Left renal cortex interstitium (tissue), 4 donors: ENCODE results near the gene GBA2. TPM values are rescaled to one million over a fixed set of nuclear protein-coding genes. Genes with fewer than 3 reads are reported as not detected.

Experiments used
- DNase-seq, 4 donors: peaks; one replicate each; pipeline ENCODE4 v3.0.0-alpha.2; 2013; ENCODE audit warnings: low read depth in 4 of 4, low spot score in 2 of 4, missing footprints in 1 of 4
- polyA plus RNA-seq, 4 donors: library from polyadenylated mRNA; unstranded; fragments of 120-200 nt; gene quantifications; one replicate each; pipeline ENCODE4 v1.2.1, GENCODE V29; 2013; ENCODE audit not compliant: insufficient read length in 4 of 4

The GBA2 gene
- polyA plus RNA-seq, 4 donors = 91.6 to 145 (median 116) TPM

GRCh38 chr9:35718721-35719511 is 30.1 kb downstream of the GBA2 start:
- DNase-seq = no peak

DNA sequence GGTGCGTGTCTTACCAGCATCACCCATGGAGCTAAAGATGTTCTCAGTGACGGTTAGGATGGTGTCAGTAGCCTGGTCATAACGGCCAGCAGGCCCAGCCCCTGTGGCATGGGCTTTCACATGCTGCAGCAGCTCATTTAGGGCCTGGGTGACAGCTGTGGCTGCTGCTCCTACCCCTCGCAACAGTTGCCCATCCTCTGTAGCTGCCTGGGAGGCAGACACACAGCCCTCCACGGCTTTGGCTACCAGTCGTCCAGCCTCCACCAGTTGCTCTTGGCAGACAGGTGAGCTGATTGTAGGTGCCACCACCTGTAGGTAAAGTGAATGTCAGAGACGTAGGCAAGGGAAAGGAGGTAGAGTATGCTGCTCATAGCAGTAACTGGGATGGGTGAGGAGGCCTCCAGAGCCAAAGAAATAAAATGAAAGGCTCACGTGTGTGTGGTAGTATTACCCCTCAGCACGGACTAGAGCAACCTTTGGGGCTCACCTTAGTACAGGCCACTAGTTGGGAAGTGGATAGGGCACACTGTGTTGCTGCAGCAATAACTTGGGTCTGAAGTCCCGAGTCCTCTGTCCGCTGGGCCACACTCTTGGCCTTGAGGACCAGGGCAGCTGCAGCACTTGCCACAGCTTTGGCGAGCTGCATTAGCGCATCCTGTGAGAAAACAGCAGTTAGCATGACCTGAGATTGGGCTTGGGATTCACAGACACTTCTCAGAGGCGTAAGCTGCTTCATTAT is 31.7 kb downstream of the GBA2 start:
- no peak for DNase-seq

DNA sequence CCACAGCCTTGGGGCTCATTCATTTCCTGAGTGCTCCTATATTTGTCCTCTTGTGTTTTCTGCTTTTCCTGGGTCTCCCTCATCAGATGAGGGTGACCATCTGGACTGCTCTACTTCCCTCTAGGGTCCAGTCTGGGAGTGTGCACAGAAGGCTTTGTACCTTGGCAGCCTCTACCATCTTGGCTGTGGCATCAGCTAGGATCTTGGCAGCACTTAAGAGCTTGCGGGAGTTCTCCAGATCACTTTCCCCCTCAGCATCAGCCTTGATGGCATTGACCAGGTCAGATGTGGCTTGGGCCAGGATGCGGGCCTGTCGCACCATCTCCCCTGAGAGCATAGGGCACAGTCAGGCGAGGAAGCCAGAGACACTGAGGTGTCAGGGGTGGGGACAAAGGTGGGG is 32.8 kb downstream of the GBA2 start:
- no peak for DNase-seq

- no peak for DNase-seq
These were observed 34.3 kb downstream of the GBA2 start for GRCh38 chr9:35714579-35715252.

DNA sequence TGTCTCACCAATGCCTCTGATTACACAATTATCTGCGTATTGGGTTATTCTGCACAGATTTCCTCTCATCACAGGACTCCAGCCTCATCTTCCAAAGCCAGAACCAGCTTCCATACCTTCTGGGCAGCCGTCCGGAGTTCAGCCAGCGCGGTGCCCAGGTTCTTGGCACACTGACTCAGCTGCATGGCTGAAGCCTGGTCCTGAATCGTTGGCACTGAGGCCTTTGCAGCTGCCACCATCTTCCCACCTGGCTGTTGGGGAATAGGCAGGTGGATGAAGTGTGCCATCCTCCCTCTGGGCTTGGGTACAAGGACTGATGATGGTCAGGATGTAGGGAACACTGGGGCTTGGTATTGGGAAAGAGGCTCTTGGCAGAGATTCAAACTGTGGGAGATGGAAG is 34.9 kb downstream of the GBA2 start:
- no peak for DNase-seq

DNA sequence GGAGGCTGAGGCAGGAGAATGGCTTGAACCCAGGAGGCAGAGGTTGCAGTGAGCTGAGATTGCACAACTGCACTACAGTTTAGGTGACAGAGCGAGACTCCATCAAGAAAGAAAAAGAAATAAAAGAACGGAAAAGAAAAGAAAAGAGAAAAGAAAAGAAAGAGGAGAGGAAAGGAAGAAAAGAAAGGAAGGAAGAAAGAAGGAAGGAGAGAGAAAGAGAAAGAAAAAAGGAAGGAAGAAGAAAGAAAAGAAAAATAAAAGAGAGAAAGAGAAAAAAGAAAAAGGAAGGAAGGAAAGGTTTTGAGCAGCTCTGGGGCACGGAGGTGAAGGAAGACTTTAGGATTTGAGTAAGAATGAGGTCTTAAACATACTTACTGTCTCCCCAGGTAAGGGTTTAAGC is 35.5 kb downstream of the GBA2 start:
- DNase-seq = no peak

GRCh38 chr9:35712762-35713400 is 36.1 kb downstream of the GBA2 start:
- DNase-seq = no peak

- no peak for DNase-seq
These were observed 37.3 kb downstream of the GBA2 start for GRCh38 chr9:35711501-35712428.

- DNase-seq = no peak
These were observed 38.1 kb downstream of the GBA2 start for GRCh38 chr9:35710818-35711500.

GRCh38 chr9:35708146-35708545 is 40.9 kb downstream of the GBA2 start:
- no peak for DNase-seq

DNA sequence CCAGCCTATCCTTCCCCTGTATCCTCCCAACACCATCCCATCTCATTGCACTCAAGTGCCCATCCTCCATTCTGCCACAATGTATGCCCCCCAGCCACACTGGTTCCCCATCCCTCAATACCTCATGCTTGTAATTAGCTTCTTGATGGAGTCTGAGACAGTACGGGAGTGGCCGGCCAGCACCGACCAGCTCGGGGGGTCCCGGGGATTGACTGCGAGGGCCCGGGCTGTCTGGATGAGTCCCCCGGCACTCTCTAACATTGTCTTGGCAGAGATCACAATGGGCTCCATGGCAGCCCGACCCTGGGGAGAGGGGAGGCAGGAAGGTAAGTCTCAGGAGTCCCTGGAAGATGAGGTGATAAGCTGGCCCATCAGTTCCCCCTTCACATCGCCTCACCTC is 42.1 kb downstream of the GBA2 start:
- no peak for DNase-seq

- DNase-seq = no peak
These were observed 43.1 kb downstream of the GBA2 start for GRCh38 chr9:35705836-35706430.

GRCh38 chr9:35705372-35705771 is 43.7 kb downstream of the GBA2 start:
- no peak for DNase-seq

DNA sequence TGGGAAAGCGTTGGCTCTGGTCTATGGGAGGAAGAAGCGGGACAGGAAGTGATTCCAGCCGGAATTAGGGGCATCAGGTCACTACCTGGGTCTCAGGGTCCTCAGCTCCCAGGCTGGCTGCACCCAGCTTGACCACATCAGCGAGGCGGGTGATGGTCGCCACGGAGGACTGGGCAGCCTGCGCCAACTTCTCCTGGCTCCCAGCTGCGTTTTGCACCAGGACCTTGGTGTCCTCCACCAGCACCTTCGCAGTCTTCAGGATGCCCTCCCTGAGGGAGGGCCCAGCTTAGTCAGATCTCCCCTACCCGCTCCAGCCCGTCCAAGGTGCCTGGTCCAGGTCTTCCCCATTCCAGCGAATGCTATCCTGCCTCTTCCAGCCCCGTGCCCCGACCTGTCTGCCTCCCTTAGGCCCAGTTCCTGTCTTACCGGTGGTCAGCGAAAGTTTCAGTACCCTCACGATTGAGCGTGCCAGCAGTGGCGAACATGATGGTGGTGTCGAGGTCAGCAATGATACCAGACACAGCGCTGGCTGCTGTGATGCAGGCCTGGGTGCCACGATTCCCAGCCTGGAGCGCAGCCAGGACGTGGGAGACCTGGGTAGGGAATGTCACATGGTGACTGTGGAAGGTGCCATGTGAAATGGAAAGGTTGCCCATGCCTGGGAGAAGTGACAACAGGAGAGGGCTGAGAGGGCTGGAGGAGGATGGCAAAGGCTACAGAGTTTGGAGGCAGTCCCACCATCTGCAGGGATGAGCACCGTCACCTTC is 44.9 kb downstream of the GBA2 start:
- DNase-seq = no peak

DNA sequence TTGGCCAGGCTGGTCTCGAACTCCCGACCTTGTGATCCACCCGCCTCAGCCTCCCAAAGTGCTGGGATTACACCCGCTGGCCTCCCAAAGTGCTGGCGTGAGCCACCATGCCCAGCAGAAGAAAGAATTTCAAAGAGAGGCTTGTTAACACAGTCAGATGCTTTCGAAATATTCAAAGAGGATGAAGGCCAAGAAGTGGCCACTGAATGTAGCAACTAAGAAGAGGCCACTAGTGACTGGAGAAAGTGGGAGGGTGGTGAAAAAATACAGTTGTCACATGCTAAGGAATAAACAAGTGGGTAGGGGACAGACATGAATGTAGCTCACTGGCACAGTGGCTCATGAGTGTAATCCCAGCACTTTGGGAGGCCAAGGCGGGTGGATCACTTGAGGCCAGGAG is 46.3 kb downstream of the GBA2 start:
- DNase-seq = no peak

DNA sequence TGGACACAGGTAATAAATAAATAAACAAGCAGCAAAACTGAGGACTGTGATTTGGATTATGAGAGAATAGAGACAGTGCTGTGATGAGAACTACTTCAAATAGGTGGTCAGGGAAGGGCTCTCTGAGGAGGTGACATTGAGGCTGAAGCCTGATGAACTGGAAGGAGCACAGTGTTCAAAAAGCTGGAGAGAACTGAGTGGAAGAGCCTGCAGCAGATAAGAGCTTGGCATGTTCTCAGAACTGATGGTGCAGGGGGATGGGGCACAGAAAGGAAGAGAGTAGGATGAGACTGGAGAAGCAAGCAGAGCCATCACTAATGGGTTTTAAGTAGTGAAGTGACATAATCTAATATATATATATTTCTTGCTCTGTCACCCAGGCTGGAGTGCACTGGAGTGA is 48.1 kb downstream of the GBA2 start:
- no peak for DNase-seq

DNA sequence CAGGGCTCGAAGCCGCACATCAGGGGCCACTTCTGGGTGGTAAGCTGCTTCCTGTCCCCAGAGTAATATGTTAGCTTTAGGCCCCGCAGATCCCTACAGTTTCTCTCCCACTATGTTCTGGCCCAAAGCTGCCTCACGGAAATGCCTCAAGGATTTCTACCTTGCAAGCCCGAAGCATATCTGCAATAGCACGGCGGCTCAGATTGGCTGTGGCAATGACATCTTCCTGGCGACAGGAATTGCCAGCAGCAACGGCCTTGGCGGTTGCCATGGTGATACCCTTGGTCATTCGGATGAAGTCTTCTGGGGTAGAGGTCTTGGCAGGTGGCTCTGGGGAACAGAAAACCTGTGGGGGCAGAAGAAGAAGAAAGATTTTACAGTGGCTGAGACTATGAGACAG is 49.0 kb downstream of the GBA2 start:
- DNase-seq = no peak

- DNase-seq = no peak
These were observed 50.8 kb downstream of the GBA2 start for GRCh38 chr9:35698231-35698630.
